ENCODE measurements around the gene CDH13.

The CDH13 gene

DNA sequence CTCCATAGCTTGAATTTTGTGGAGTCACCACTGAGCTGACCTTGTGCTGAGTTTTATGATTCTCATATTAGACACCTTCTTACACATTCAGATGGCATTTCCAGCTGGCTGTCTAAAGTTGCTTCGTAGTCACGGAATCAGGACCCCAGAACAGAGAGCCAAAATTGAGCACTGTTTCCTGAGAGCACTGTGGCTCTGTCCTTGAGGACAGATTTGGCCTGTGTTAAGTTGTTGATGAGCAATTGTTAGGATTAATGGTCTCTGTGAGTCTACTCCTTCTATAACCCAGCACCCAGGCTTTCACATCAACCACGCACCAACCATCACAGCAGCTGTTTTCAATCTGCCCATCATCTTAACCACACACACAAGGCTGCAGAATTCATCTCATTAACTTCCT, 903.5 kb downstream of the CDH13 start:
- TF ChIP-seq, protein P1, sequence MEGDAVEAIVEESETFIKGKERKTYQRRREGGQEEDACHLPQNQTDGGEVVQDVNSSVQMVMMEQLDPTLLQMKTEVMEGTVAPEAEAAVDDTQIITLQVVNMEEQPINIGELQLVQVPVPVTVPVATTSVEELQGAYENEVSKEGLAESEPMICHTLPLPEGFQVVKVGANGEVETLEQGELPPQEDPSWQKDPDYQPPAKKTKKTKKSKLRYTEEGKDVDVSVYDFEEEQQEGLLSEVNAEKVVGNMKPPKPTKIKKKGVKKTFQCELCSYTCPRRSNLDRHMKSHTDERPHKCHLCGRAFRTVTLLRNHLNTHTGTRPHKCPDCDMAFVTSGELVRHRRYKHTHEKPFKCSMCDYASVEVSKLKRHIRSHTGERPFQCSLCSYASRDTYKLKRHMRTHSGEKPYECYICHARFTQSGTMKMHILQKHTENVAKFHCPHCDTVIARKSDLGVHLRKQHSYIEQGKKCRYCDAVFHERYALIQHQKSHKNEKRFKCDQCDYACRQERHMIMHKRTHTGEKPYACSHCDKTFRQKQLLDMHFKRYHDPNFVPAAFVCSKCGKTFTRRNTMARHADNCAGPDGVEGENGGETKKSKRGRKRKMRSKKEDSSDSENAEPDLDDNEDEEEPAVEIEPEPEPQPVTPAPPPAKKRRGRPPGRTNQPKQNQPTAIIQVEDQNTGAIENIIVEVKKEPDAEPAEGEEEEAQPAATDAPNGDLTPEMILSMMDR (IDR thresholded peaks at IDR 0.05; ENCODE audit: insufficient read depth, low read length, poor library complexity, severe bottlenecking), result no peak
- Histone ChIP-seq H3K27me3 (replicated peaks; ENCODE audit: control insufficient read depth, insufficient read depth, low read length) (no peaks in the 10 kb centered on the region), H3K4me3 (replicated peaks; ENCODE audit: low read depth, low read length) (no peak overlapping the region), H3K36me3 (ENCODE audit: control insufficient read depth, insufficient read depth, low read length) (no peaks in the 10 kb centered on the region)
- DNase-seq (ENCODE audit: extremely low read depth, insufficient read length), result no peak

DNA sequence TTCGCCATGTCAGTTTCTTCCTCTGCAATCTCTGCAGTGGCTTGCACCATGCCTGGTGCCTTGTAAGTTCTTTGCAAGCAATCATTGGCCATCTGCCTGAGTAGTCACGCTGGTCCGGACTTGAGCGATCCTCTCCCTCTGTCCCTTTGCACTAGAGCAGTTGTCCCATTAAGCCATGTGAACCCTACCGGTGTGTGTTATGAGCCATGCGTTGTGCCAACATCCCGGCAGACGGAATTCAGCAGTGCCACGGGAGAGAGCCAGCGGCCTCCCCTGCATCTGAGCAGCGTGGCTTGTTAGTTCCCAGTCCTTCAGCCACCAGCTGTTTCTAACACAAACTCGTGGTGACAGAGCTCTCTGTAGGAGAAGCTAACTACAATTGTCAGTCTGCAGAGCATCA, 905.9 kb downstream of the CDH13 start:
- no peak for DNase-seq (ENCODE audit: extremely low read depth, insufficient read length)
- Histone ChIP-seq H3K36me3 (ENCODE audit: control insufficient read depth, insufficient read depth, low read length) (no peaks in the 10 kb centered on the region), H3K4me3 (replicated peaks; ENCODE audit: low read depth, low read length) (no peak overlapping the region), H3K27me3 (replicated peaks; ENCODE audit: control insufficient read depth, insufficient read depth, low read length) (no peaks in the 10 kb centered on the region)
- TF ChIP-seq, protein P1 (IDR thresholded peaks at IDR 0.05; ENCODE audit: insufficient read depth, low read length, poor library complexity, severe bottlenecking), result no peak

DNA sequence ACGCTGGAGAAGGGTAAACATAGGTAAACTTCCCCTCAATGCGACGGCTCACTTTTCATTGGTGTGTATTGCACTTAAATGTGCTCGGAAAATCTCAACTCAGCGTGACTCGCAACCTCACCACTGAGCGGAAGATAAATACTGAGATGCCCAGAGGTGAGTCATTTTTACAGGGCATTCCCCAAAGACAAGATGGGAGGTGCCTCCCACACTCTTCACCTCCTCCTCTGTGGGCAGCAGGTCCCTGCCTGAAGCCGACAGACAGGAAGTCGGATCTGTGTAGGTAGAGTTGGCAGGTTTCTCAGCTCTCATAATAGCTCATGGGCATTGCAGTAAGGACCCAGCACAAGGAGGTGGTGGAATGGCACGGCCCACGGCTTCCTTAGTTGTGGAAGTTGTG, 906.4 kb downstream of the CDH13 start:
- H3K36me3 ChIP-seq (ENCODE audit: control insufficient read depth, insufficient read depth, low read length), result no peaks in the 10 kb centered on the region
- TF ChIP-seq, protein P1 (IDR thresholded peaks at IDR 0.05; ENCODE audit: insufficient read depth, low read length, poor library complexity, severe bottlenecking), result no peak
- DNase-seq (ENCODE audit: extremely low read depth, insufficient read length), result no peak
- H3K4me3 ChIP-seq (replicated peaks; ENCODE audit: low read depth, low read length), result no peak overlapping the region
- no peaks in the 10 kb centered on the region for H3K27me3 ChIP-seq (replicated peaks; ENCODE audit: control insufficient read depth, insufficient read depth, low read length)

DNA sequence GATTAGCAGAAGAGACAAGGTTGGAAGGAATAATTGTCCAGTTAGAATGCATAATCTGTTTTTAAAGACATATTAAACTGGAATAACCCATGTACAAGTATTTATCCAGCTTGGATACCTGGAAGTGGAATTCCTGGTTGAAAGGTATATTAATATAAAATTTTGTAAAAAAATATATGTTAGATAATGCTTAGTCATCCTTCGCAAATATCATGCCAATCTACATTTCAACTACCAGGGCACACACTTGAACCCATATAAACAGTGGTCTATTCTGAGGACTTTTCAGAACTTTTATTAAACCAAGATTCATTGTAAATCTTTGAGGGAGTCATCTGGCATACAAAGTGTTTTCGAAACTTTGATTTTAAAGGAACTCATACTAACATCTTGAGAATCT, 911.9 kb downstream of the CDH13 start:
- Histone ChIP-seq H3K36me3 (ENCODE audit: control insufficient read depth, insufficient read depth, low read length) (no peaks in the 10 kb centered on the region), H3K27me3 (replicated peaks; ENCODE audit: control insufficient read depth, insufficient read depth, low read length) (no peaks in the 10 kb centered on the region), H3K4me3 (replicated peaks; ENCODE audit: low read depth, low read length) (no peak overlapping the region)
- no peak for DNase-seq (ENCODE audit: extremely low read depth, insufficient read length)
- TF ChIP-seq, protein P1 (IDR thresholded peaks at IDR 0.05; ENCODE audit: insufficient read depth, low read length, poor library complexity, severe bottlenecking), result no peak

DNA sequence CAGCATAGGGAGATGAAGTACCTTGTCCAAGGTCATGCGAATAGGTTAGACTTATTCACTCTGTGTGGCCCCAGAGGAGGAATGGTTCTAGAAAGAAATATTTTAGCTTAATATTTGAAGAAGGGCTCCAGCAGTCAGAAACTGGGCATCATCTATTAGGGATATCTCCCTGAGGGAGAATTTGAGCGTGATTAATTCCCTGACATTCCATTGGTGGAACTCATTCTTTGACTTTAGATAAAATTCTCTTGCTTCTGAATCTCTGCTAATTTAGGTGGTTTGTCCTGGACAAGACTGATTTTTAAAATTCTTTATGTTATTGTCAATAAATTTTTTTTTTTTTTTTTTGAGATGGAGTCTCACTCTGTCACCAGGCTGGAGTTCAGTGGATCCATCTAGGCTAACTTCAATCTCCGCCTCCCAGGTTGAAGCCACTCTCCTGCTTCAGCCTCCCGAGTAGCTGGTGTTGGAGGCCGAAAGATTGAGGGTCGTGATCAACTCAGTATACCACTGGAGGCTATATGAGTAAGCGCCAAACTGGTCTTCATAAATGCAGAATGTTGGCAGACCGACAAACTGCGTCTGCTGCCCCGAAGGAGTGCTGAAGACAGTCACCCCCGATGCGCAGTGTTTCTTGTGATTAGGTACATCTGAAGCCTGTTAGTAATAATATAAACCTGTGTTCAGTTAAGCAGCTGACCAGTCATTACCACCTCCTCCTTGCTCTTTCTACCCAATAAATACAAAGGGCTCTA, 913.1 kb downstream of the CDH13 start:
- no peak overlapping the region for H3K4me3 ChIP-seq (replicated peaks; ENCODE audit: low read depth, low read length)
- H3K36me3 ChIP-seq (ENCODE audit: control insufficient read depth, insufficient read depth, low read length), result no peaks in the 10 kb centered on the region
- TF ChIP-seq, protein P1 (IDR thresholded peaks at IDR 0.05; ENCODE audit: insufficient read depth, low read length, poor library complexity, severe bottlenecking), result no peak
- DNase-seq (ENCODE audit: extremely low read depth, insufficient read length), result no peak
- no peaks in the 10 kb centered on the region for H3K27me3 ChIP-seq (replicated peaks; ENCODE audit: control insufficient read depth, insufficient read depth, low read length)

DNA sequence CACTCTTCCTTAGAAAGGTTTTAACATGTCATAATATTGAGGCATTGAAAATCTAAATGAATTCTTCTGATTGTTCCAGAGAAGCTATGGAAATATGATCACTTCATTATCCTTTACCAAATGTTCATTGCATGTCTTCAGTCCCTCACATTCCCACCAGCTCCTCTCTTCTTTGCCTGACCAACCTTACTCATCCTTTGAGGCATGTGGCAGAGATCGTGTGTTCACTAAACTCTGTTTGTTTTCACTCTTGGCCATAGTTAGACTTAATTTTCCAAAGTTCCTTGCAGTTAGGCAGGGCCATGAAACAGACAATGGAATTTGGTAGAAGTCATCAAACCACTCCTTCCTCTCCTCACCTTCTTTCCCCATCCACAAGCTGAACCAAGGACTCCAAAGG, 914.5 kb downstream of the CDH13 start:
- Histone ChIP-seq H3K27me3 (replicated peaks; ENCODE audit: control insufficient read depth, insufficient read depth, low read length) (no peaks in the 10 kb centered on the region), H3K4me3 (replicated peaks; ENCODE audit: low read depth, low read length) (no peak overlapping the region), H3K36me3 (ENCODE audit: control insufficient read depth, insufficient read depth, low read length) (no peaks in the 10 kb centered on the region)
- TF ChIP-seq, protein P1 (IDR thresholded peaks at IDR 0.05; ENCODE audit: insufficient read depth, low read length, poor library complexity, severe bottlenecking), result no peak
- no peak for DNase-seq (ENCODE audit: extremely low read depth, insufficient read length)
